Measurements from ENCODE around the gene IFNG-AS1.

DNA sequence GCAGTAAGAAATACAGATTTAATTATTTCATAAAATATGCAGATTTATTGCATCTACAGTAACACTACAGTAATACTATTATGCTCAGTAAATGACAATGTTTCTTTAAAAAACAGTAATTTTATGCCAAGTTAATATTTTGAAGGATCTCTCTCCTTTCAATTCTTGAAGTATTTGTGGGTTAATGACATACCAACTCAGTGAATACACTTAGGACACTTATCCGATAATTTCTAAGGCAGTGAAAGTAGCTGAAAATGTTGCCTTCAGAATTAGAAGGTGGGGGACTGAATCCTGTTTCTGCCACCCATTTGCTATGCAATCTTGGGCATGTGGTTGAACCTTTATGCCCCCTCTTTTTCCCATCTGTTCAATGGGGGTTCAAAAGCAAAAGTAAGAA lies 24.8 kb upstream of the IFNG-AS1 start:
- TF ChIP-seq, protein P1, sequence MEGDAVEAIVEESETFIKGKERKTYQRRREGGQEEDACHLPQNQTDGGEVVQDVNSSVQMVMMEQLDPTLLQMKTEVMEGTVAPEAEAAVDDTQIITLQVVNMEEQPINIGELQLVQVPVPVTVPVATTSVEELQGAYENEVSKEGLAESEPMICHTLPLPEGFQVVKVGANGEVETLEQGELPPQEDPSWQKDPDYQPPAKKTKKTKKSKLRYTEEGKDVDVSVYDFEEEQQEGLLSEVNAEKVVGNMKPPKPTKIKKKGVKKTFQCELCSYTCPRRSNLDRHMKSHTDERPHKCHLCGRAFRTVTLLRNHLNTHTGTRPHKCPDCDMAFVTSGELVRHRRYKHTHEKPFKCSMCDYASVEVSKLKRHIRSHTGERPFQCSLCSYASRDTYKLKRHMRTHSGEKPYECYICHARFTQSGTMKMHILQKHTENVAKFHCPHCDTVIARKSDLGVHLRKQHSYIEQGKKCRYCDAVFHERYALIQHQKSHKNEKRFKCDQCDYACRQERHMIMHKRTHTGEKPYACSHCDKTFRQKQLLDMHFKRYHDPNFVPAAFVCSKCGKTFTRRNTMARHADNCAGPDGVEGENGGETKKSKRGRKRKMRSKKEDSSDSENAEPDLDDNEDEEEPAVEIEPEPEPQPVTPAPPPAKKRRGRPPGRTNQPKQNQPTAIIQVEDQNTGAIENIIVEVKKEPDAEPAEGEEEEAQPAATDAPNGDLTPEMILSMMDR (IDR thresholded peaks at IDR 0.05), result no peak
- no peak for TF ChIP-seq EP300 (IDR thresholded peaks at IDR 0.05)
- TF ChIP-seq POLR2A (IDR thresholded peaks at IDR 0.05), result no peak
- no peak for TF ChIP-seq POLR2AphosphoS5 (IDR thresholded peaks at IDR 0.05)

Data from gastroesophageal sphincter (tissue), 3 donors.